DMS 273 treated with DMSO at 0.1 percent for 48 hours (cell line): Measurements from ENCODE around the gene SERPINB6.
"Not testable (repeated sequence)": the region's sequence is repeated elsewhere in the genome, so short reads cannot be mapped to it uniquely, and the experiment has no call there.

Experiments
- DNase-seq: peaks from one replicate; lab custom pipeline; 2025; lab: John Stamatoyannopoulos, UW

SERPINB6 gene

DNA sequence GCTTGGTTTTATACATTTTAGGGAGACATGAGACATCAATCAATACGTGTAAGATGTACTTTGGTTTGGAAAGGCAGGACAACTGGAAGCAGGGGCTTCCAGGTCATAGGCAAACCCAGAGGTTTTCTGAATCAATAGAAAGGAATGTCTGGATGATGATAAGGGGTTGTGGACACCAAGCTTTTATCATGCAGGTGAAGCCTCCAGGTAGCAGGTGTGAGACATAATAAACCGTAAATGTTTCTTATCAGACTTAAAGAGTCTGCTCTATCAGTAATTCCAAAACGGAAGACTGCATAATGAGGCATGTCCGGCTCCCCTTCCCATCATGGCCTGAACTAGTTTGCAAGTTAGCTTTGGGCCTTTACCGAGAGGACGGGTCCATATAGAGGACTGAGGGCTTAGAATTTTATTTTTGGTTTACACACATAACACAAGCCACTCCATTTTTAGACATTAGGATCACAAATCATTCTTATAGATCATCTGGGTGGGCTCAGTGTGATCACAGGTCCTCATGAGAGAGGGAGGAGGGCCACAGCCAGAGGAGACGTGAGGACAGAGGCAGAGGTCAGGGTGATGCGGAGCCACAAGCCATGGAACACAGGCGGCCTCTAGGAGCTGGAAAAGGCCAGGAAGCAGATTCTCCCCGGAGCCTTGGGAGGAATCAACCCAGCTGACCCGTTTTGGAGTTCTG is 57.6 kb downstream of the SERPINB6 start:
- no peak for DNase-seq

GRCh38 chr6:2911171-2911570 is 60.2 kb downstream of the SERPINB6 start:
- no peak for DNase-seq

DNA sequence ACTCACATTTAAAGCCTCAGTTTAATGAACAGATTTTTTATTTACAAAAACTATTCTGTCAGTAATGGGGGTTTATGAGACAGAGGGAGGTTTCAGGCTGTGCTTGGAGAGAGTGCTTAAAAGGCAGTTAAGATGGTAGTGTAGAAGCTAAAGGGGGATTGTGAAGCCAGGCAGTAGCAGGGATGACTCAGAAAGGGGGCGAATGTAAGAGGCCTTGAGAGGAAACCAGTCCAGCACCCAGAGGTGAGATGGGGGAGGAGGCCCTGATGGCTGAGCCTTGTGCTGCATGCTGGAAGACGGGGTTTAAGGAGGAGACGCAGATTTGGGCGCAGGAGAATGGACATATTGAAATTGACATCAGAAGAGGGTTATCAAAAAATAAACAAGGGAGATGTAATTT is 61.6 kb downstream of the SERPINB6 start:
- no peak for DNase-seq

DNA sequence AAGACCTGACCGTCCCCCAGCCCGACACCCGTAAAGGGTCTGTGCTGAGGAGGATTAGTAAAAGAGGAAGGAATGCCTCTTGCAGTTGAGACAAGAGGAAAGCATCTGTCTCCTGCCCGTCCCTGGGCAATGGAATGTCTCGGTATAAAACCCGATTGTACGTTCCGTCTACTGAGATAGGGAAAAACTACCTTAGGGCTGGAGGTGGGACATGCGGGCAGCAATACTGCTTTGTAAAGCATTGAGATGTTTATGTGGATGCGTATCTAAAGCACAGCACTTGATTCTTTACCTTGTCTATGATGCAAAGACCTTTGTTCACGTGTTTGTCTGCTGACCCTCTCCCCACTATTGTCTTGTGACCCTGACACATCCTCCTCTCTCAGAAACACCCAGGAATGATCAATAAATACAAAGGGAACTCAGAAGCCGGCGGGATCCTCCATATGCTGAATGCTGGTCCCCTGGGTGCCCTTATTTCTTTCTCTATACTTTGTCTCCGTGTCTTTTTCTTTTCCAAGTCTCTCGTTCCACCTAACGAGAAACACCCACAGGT is 62.2 kb downstream of the SERPINB6 start:
- DNase-seq, result not testable (repeated sequence)

GRCh38 chr6:2908516-2908915 is 62.9 kb downstream of the SERPINB6 start:
- not testable (repeated sequence) for DNase-seq

GRCh38 chr6:2903411-2904185 is 67.8 kb downstream of the SERPINB6 start:
- DNase-seq, result not testable (repeated sequence)

DNA sequence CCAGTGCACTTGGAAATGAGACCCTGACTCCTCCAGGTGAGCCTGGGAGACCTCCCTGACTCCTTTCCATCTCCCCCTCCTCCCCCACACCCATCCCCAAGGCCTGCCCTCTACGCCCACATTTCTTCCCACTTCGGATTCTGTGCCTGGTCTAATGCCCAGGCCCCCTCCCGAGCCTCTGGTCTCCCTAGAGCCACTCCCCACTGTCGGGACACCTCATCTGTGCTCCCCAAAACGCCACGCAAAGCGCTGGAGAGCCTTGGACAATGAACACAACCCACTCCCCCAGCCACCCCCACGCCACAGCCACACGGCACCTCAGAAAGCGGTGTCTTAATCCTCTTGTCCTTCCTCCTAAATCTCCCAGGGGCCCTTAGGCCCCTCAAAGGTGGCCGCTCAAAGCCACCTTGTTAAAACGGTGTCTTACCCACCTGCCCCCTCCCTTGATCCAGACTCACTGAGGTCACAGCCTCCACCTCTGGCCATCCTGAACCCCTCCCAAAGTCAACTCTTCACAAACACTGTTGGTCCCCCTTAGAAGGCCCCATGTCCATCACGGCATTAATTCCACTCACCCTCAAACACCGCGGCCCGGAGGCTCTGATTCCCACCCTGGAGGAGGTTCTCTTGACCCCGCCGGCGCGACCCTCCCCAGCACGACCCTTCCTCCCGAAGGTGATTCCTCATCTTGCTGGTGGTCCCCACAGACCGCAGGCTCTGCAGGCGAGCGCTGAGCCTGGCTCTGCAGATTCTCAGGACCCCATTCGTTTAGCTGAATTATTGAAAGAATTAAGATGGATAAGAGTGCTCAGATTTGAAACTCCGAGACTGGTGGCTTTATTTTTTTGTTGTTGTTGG is 69.5 kb downstream of the SERPINB6 start:
- DNase-seq, result not testable (repeated sequence)

DNA sequence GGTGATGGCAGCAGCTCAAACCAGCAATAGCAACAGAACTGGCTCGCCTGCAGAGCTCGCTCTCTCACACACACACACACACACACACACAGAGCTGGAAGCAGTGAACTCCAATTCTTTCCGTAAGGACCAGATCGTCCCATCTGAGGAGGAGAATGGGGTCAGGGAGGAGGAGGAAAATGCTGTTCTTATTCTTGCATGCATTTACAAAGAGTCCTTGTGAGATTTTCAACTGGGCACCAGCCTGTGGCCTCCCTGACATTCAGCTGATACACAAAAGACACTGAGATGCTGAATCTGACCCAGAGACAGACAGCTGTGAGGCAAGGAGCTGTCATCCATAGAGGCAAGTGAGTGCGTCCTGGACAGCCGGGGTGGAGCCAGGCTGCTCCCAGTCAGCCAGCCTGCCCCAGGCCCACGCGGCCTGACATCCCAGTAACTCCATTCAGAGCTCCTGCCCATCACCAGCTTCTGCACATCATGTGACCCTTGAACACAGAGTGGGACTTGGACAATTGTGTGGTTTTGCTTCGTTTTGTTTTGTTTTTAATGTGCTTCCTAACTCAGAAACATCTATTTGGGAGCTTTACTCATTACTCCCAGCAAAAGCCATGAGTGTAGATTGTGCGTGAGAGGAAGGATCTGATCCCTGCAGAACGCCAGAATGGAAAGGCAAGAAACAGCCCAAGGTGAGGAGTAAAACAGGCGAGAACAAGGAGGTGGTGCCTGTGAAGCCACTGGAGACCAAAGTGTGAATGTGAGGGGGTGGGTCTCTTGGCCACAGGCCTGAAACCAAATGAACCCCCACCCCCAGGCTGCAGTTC is 70.3 kb downstream of the SERPINB6 start:
- DNase-seq, result no peak

GRCh38 chr6:2900221-2900807 is 71.1 kb downstream of the SERPINB6 start:
- DNase-seq, result no peak

- DNase-seq, result no peak
Measured at GRCh38 chr6:2899596-2899995, 71.8 kb downstream of the SERPINB6 start.
